ENCODE data around the gene PKP4.

The PKP4 gene

GRCh38 chr2:158677542-158677941, 220.8 kb downstream of the PKP4 start:
- DNase-seq (ENCODE audit: extremely low read depth, low read depth): no peak
- H3K4me3 ChIP-seq (replicated peaks; ENCODE audit: low read depth, low read length): no peak overlapping the region
- no peak for TF ChIP-seq CTCF (IDR thresholded peaks at IDR 0.05; ENCODE audit: low read depth, low read length, missing control alignments)

- DNase-seq (ENCODE audit: extremely low read depth, low read depth): no peak
- H3K4me3 ChIP-seq (replicated peaks; ENCODE audit: low read depth, low read length): no peak overlapping the region
- no peak for TF ChIP-seq CTCF (IDR thresholded peaks at IDR 0.05; ENCODE audit: low read depth, low read length, missing control alignments)
These were observed 225.1 kb downstream of the PKP4 start for GRCh38 chr2:158681816-158682215.

- no peak for TF ChIP-seq CTCF (IDR thresholded peaks at IDR 0.05; ENCODE audit: low read depth, low read length, missing control alignments)
- DNase-seq (ENCODE audit: extremely low read depth, low read depth): no peak
- no peak overlapping the region for H3K4me3 ChIP-seq (replicated peaks; ENCODE audit: low read depth, low read length)
These were observed 228.9 kb downstream of the PKP4 start for GRCh38 chr2:158685646-158686045.

- no peak for TF ChIP-seq CTCF (IDR thresholded peaks at IDR 0.05; ENCODE audit: low read depth, low read length, missing control alignments)
- DNase-seq (ENCODE audit: extremely low read depth, low read depth): no peak
- H3K4me3 ChIP-seq (replicated peaks; ENCODE audit: low read depth, low read length): no peak overlapping the region
These were observed 229.5 kb downstream of the PKP4 start for GRCh38 chr2:158686210-158686691.

GRCh38 chr2:158687315-158687714, 230.6 kb downstream of the PKP4 start:
- no peak for DNase-seq (ENCODE audit: extremely low read depth, low read depth)
- TF ChIP-seq CTCF (IDR thresholded peaks at IDR 0.05; ENCODE audit: low read depth, low read length, missing control alignments): no peak
- H3K4me3 ChIP-seq (replicated peaks; ENCODE audit: low read depth, low read length): no peak overlapping the region

- H3K4me3 ChIP-seq (replicated peaks; ENCODE audit: low read depth, low read length): no peak overlapping the region
- DNase-seq (ENCODE audit: extremely low read depth, low read depth): no peak
- TF ChIP-seq CTCF (IDR thresholded peaks at IDR 0.05; ENCODE audit: low read depth, low read length, missing control alignments): no peak
These were observed 232.0 kb downstream of the PKP4 start for GRCh38 chr2:158688721-158689120.

GRCh38 chr2:158689391-158689790, 232.6 kb downstream of the PKP4 start:
- no peak overlapping the region for H3K4me3 ChIP-seq (replicated peaks; ENCODE audit: low read depth, low read length)
- no peak for DNase-seq (ENCODE audit: extremely low read depth, low read depth)
- no peak for TF ChIP-seq CTCF (IDR thresholded peaks at IDR 0.05; ENCODE audit: low read depth, low read length, missing control alignments)
